Embryonic facial prominence (tissue), 1 donor: ENCODE data around the gene COL2A1.

Experiments used
- DNase-seq: peaks from one replicate; pipeline ENCODE4 v3.0.0-alpha.2; 2016; ENCODE audit errors: extremely low spot score

COL2A1 gene

DNA sequence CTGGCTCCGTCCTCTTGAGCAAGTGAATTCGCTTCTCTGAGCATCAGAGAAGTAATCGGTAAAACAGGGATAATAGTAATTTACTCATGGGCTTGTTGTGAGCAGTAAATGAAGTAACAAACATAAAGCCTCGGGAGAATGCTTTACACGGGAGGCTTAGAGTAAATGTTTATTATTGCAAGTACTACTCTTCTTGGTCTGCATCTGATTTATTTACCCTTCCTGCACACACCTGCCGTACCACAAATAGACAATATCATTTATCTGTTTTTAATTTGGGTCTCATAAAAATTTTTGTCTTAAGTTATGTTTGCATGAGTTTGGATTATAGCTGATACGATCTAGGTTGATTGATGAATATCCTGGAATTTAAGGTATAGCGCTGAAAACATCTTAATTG is 7.8 kb upstream of the COL2A1 start:
- no peak for DNase-seq

DNA sequence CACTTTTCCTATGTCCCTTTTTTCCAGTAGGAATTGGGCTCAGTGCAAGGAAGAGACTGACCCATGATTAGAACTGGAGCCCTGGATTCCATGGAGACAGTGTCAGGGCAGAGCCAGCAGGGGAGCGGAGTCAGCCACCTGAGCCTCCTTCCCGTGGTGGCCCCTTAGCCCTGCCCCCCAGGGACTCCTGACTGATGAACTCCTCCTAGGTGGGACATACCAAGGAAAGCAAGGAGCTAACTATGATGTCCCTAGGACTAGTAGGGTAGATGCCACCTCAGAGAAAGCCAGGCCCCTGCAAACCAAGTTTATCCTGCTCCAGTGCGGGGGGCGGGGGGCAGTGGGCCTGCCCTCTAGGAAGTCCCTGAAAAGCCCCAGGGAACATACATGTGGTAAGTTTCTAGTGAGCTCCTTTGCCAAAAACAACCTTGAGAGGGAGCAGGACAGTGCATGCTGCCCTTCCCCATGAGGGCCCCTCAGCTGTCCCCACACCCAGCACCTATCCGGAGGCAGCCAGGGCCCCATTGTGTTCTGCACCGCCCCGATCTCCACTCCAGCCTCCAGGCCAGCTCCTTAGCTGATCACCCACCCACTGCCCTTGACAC is 6.2 kb upstream of the COL2A1 start:
- no peak for DNase-seq

GRCh38 chr12:48009471-48009870 is 5.2 kb upstream of the COL2A1 start:
- no peak for DNase-seq

DNA sequence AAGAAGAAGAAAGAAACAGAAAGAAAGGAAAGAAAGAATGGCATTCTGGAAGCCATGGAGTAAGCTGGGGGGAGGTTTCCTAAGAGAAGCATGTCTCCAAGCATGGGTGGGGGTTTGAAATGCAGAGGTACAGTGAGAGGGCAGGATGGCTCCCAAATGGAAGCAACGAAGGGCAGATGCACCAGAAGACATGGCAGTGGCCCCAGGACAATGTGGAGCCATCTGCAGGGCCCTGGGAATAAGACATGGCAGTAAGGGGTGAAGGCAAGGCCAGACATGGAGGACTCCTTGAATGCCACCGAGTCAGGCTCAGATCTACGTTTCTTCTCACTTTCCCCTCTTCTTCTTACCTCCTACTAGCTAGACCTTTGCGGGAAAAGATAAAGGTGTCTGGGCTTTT is 4.7 kb upstream of the COL2A1 start:
- no peak for DNase-seq

DNA sequence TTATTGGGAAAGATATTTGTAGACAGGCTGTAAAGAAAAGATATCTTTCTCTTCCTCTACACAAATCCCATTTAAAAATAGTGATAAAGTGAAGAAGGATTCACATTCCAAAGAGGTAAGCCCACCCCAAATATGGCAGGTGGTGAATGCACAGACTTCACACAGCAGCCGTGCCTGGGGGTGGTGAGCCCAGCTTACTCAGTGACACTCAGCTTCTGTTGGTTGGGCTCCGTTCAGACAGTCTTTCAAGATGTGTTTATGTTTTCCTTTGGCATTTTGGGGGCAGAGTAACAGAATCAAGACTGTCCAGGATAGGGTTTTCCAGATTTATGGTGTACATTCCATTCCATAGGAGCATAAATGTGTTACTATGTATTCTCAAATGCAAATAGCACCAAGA is 4.1 kb upstream of the COL2A1 start:
- no peak for DNase-seq

GRCh38 chr12:48007206-48007605 is 2.9 kb upstream of the COL2A1 start:
- no peak for DNase-seq

GRCh38 chr12:48005750-48006021 is 1.4 kb upstream of the COL2A1 start:
- DNase-seq = no peak

- no peak for DNase-seq
Observed at GRCh38 chr12:48005001-48005749, 899 bp upstream of the COL2A1 start.

- no peak for DNase-seq
Observed at GRCh38 chr12:48003226-48004052, 837 bp downstream of the COL2A1 start.

DNA sequence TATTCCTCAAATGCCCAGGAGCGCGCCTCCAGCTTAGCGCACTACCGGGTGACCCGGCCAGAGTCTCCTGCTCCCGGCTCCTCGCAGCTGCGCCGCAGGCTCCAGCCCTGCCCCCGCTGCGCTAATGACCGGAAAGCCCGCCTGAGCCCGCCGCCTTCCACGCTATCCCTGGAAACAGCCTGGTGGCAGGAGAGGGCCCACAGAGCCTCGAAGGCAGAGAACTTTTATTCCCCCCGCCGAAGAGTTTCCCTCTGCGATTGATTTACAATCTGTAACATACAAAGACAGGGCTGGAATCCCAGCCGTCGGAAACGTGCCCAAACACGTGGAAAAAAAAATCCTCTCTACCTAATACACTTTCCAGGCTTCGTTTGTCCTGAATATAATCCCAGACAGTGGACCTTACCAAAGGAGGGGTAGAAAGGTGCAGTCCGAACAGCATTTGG is 1.5 kb downstream of the COL2A1 start:
- no peak for DNase-seq

DNA sequence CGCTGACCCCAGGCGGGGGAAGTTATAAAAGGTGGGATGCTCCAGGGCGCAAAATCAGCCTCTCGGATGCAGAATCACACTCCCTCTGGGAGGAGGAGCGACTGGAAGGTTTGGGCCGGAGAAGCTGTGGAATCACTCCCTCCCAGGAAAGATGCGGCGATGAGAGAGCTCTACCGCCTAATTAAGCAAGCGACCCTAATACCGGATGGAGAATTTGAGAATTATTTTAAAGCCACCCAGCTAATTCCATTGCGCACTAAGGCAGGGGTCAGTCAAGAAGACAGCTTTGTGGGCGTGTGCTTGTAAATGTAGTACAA is 1.9 kb downstream of the COL2A1 start:
- no peak for DNase-seq

GRCh38 chr12:48001505-48002413 is 2.5 kb downstream of the COL2A1 start:
- DNase-seq = no peak

DNA sequence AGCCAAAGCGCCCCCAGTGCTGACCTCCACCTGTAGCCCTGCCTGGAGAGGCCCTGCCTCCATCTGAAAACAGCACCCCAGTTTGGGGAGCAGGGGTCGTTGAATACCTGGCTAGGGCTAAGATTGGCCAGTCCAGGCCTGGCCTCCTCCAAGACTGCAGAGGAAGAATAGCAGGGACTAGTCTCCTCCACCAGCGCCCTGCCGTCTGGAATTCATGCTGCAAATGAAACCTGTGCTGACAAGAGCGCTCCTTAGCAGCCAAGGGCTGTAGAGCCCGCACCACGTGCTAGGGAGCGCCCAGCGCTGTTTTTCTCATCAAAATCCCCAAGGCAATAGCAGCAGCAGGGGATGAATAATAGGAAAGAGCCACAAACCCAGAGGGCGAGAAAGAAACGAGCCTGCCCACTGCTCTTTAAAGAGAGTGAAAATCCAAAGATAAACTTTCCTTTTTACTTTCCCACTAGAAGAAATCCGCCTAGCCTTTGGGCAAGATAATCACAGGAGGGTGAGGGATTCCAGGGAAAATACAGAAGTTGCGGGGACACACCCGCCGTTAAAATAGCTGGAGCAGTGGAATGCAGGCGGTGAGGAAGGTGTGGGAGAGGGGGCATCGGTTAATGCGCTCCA is 3.3 kb downstream of the COL2A1 start:
- DNase-seq = no peak

GRCh38 chr12:47999816-48000215 is 4.5 kb downstream of the COL2A1 start:
- DNase-seq = no peak

DNA sequence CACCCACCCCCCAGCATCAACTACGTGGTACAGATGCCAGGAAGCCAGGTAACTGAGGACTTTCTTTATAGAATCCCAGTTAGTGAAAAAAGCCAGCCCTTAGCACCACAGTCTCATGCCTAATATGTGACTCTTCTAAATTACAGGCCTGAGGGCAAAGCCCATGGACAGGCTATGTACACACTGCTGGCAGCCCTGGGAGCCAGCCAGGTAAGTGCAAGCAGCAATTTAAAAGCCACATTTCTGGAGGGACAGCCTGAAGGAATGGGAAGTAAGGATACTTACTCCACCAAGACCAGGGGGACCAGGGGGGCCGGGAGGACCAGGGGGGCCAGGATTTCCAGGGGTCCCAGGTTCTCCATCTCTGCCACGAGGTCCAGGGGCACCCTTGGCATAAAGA is 7.0 kb downstream of the COL2A1 start:
- DNase-seq = no peak

- DNase-seq = no peak
Observed at GRCh38 chr12:47995981-47996401, 8.3 kb downstream of the COL2A1 start.

- DNase-seq = no peak
Observed at GRCh38 chr12:47993491-47993890, 10.8 kb downstream of the COL2A1 start.

GRCh38 chr12:47992776-47993175 is 11.5 kb downstream of the COL2A1 start:
- no peak for DNase-seq

- no peak for DNase-seq
Observed at GRCh38 chr12:47991106-47992061, 12.9 kb downstream of the COL2A1 start.

DNA sequence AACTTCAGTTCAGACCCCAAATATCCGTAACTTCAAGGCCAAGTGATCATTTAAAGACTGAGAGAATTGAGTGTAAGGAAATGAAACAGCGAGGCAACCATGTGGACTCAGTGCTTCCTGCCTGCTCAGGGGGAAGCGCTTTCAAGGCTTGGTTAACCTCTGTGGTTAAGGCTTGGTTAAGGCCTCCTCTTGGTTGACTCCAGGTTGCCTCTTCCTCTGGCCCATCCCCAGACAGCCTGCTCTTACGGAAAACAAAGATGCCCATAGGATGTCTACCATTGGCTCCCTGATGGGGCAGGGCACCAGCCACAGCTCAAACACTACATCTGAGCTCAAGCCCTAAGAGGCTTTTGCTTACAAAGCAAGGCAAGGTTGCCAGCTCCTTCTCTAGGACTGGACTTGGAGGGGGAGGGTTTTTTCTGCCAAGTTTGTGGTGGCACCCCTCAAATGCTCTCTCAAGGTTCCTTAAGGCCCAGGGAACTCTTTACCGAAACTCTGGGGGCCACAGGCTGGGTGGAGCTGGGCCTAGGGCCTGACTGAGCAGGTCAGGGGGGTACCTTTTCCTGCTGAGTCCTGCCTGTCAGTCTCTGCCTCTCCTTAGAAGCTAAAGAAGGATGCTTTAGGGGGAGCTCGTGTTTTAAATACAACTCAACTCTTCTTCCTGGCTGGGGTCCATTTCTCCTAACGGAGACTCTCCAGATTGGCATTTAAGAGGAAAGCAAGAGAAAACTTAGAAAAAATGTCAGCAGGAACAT is 13.7 kb downstream of the COL2A1 start:
- no peak for DNase-seq
